Pancreas (tissue), 10 donors: ENCODE measurements around the gene JAK3. TPM values are rescaled to one million over a fixed set of nuclear protein-coding genes. Genes with fewer than 3 reads are reported as not detected.

ENCODE experiments used
- ATAC-seq, 4 donors: fragments of 200-7000 bp; cut with Tn5 transposase; one replicate each; pipeline versions ENCODE4 v1.8.0 to v1.9.1; 2020; ENCODE audit warnings: mild to moderate bottlenecking in 4 of 4, moderate library complexity in 4 of 4
- DNase-seq, 6 donors: peaks; one replicate each; pipeline ENCODE4 v3.0.0-alpha.2; 2020
- FAIRE-seq: peaks from 2 replicates; lab custom pipeline; 2012; peaks lifted over from hg19 to GRCh38; lab: Jason Lieb, UNC
- H3K27ac ChIP-seq, 4 donors: fragments of 200-600 bp; sonication (generic); 1 replicate in 3 of 4; 2 replicates in 1 of 4; pipeline versions ENCODE4 v1.5.0 to v1.8.0; 2020
- H3K27me3 ChIP-seq, 4 donors: fragments of 200-600 bp; one replicate each; pipeline ENCODE4 v1.8.0; 2021
- H3K36me3 ChIP-seq, 3 donors: fragments of 200-600 bp; sonication (generic) in 1 of 3; one replicate each; pipeline versions ENCODE4 v1.5.0 to v1.8.0; 2020 to 2021
- H3K4me1 ChIP-seq, 3 donors: fragments of 200-600 bp; one replicate each; pipeline ENCODE4 v1.8.0; 2021
- H3K4me3 ChIP-seq, 4 donors: fragments of 200-600 bp; sonication (generic) in 2 of 4; one replicate each; pipeline versions ENCODE4 v1.5.0 to v1.8.0; 2020 to 2021
- H3K9me3 ChIP-seq, 4 donors: fragments of 200-600 bp; one replicate each; pipeline ENCODE4 v1.8.0; 2021
- CTCF ChIP-seq, 4 donors: fragments of 200-600 bp; sonication (generic) in 3 of 4; IDR thresholded peaks; one replicate each; pipeline versions ENCODE4 v1.5.0 to v1.8.0; 2021; ENCODE audit warnings: antibody characterized with exemption in 4 of 4
- WGBS, 2 donors: extraction: QIAGEN DNeasy Blood & Tissue Kit; methylation state at CpG; one replicate each; pipeline ENCODE4 v1.1.7; 2013; 5-methylcytosine and 5-hydroxymethylcytosine counted together
- intact Hi-C, 3 donors: fragments of 100-400 bp; cut with DNase I; formaldehyde crosslinking; loops; one replicate each; pipeline versions ENCODE4 v1.11.1 to v1.14.2; 2022
- polyA plus RNA-seq, 2 donors: library from polyadenylated mRNA; stranded (reverse); fragments of 200-250 nt; gene quantifications; one replicate each; pipeline ENCODE4 v1.2.3, GENCODE V29; 2013
- total RNA-seq, 6 donors: library from RNA; stranded (reverse); fragmentation: NEBNext Ultra II Directional in 4 of 6; extraction: Animal tissue kit (Norgen Biotek cat#: 25700) in 4 of 6; gene quantifications; one replicate each; pipeline versions ENCODE4 v1.2.1 to v1.2.4, GENCODE V29; 2021 to 2023
- donor health status: healthy with polysubstance abuse.
- donor health status: DM: no; HTN: no; CAD: no; lungs with moderate emphysema.
- donor health status: DM: no; HTN: no; CAD: no.
- donor health status: control.
- donor health status: control.
- donor health status: Bipolar disorder and iron deficiency.
- donor health status: DM: yes; HTN: yes; CAD: no.
- donor health status: DM: no; HTN: no; CAD: no.
- donor health status: DM: no; HTN: no; CAD: no.
- donor health status: DM: yes; HTN: yes; CAD: no.

Gene JAK3
- total and polyA plus RNA-seq, 8 donors: 1.1 to 6.6 (median 2.5) TPM

- ATAC-seq (peak in 1 of 4 donors; percentile 31), DNase-seq (no peak), FAIRE-seq (no peak)
- peaks cover 0 to 5% (median 0%) of the 10 kb centered on the region in 4 donors for H3K27me3 ChIP-seq
- no peaks in the 10 kb centered on the region for H3K36me3 ChIP-seq
- no peak overlapping the region for H3K27ac ChIP-seq
- no peaks in the 10 kb centered on the region for H3K4me1 ChIP-seq
- TF ChIP-seq CTCF (IDR thresholded peaks at IDR 0.05): peak in 1 of 4 donors; percentile 18
- WGBS, 2 donors: 52 to 57% methylated on average over 16 of the region's 16 CpGs
- H3K4me3 ChIP-seq: no peak overlapping the region
- intact Hi-C loops: no loop called here
- H3K9me3 ChIP-seq: no peaks in the 10 kb centered on the region
These were observed 72.4 kb downstream of the JAK3 start for GRCh38 chr19:17775245-17775927.

Other genes with a start within 250 kb of the JAK3 start
- 1 to 10 TPM in 3 of 6 donors, under 1 TPM in 3; 0.92 to 5.3 (median 1.3) TPM for gene UNC13A, start 159.6 kb downstream of the JAK3 start, total RNA-seq
- gene UNC13A, start 159.6 kb downstream of the JAK3 start, polyA plus RNA-seq: 10 to 100 TPM in 1 of 2 donors, 1 to 10 TPM in 1; 4.1 to 10.5 TPM
- gene MAP1S, start 128.5 kb downstream of the JAK3 start, total RNA-seq: 10 to 100 TPM; 13.9 to 35.6 (median 21.3) TPM
- gene MAP1S, start 128.5 kb downstream of the JAK3 start, polyA plus RNA-seq: 10 to 100 TPM; 22.1 to 22.4 TPM
- 1 to 10 TPM in 3 of 6 donors, under 1 TPM in 3; 0.43 to 2.5 (median 1.2) TPM for gene FCHO1, start 96.5 kb downstream of the JAK3 start, total RNA-seq
- gene FCHO1, start 96.5 kb downstream of the JAK3 start, polyA plus RNA-seq: 1 to 10 TPM; 1.3 to 1.4 TPM
- 1 to 10 TPM; 2.1 to 6.0 (median 3.9) TPM for gene B3GNT3, start 52.8 kb downstream of the JAK3 start, total RNA-seq
- gene B3GNT3, start 52.8 kb downstream of the JAK3 start, polyA plus RNA-seq: 1 to 10 TPM; 1.7 to 2.6 TPM
- not detected for gene INSL3, start 26.5 kb downstream of the JAK3 start, total RNA-seq
- gene INSL3, start 26.5 kb downstream of the JAK3 start, polyA plus RNA-seq: not detected
- gene RPL18A, start 11.9 kb upstream of the JAK3 start, total RNA-seq: 1,000 to 10,000 TPM; 1,116 to 2,379 (median 1,559) TPM
- gene RPL18A, start 11.9 kb upstream of the JAK3 start, polyA plus RNA-seq: 1,000 to 10,000 TPM; 1,339 to 1,436 TPM
- under 1 TPM in 1 of 6 donors, not detected in 5; 0.16 TPM for gene SLC5A5, start 24.0 kb upstream of the JAK3 start, total RNA-seq
- gene SLC5A5, start 24.0 kb upstream of the JAK3 start, polyA plus RNA-seq: under 1 TPM in 1 of 2 donors, not detected in 1; 0.02 TPM
- gene CCDC124, start 85.0 kb upstream of the JAK3 start, total RNA-seq: 10 to 100 TPM; 15.0 to 35.5 (median 28.9) TPM
- gene CCDC124, start 85.0 kb upstream of the JAK3 start, polyA plus RNA-seq: 10 to 100 TPM; 62.0 to 71.8 TPM
- gene KCNN1, start 119.1 kb upstream of the JAK3 start, total RNA-seq: under 1 TPM in 1 of 6 donors, not detected in 5; 0.19 TPM
- gene KCNN1, start 119.1 kb upstream of the JAK3 start, polyA plus RNA-seq: under 1 TPM; 0.08 to 0.33 TPM
- gene ARRDC2, start 160.2 kb upstream of the JAK3 start, total RNA-seq: 10 to 100 TPM in 1 of 6 donors, 1 to 10 TPM in 5; 3.8 to 22.0 (median 8.1) TPM
- 10 to 100 TPM; 32.3 to 34.8 TPM for gene ARRDC2, start 160.2 kb upstream of the JAK3 start, polyA plus RNA-seq
- gene IL12RB1, start 239.0 kb upstream of the JAK3 start, total RNA-seq: 1 to 10 TPM in 1 of 6 donors, under 1 TPM in 5; 0.19 to 1.1 (median 0.53) TPM
- gene IL12RB1, start 239.0 kb upstream of the JAK3 start, polyA plus RNA-seq: under 1 TPM; 0.15 to 0.40 TPM
- 10 to 100 TPM; 19.7 to 27.5 (median 24.2) TPM for gene MAST3, start 249.8 kb upstream of the JAK3 start, total RNA-seq
- 10 to 100 TPM; 13.7 to 24.7 TPM for gene MAST3, start 249.8 kb upstream of the JAK3 start, polyA plus RNA-seq